ENCODE data around the gene ZBED4.

- TF ChIP-seq CTCF (IDR thresholded peaks at IDR 0.05) (no peak), POLR2A (IDR thresholded peaks at IDR 0.05) (no peak)
Observed at GRCh38 chr22:49935561-49935960, 81.9 kb downstream of the ZBED4 start.

All from adrenal gland (tissue), 5 donors.